ENCODE data around the gene SCFD2.

- TF ChIP-seq POLR2A (IDR thresholded peaks at IDR 0.05) (no peak), CTCF (IDR thresholded peaks at IDR 0.05) (no peak)
Measured at GRCh38 chr4:52949336-52949735, 416.5 kb downstream of the SCFD2 start.
